H1 (cell line): ENCODE measurements around the gene CCS. TPM values are rescaled to one million over a fixed set of nuclear protein-coding genes. Genes with fewer than 3 reads are reported as not detected.
A peak's percentile ranks its signal among the peaks of the same experiment; 100 is the strongest.

Source experiments
- CTCF ChIA-PET: fragments of 300-600 bp; sonication (Branson Sonifier 250); formaldehyde crosslinking; loops from one replicate; lab custom pipeline; 2021; ENCODE audit not compliant: partially characterized antibody; lab: Charles Lee
- POLR2A ChIA-PET: fragments of 300-600 bp; sonication (Branson Sonifier 250); formaldehyde crosslinking; loops from one replicate; lab custom pipeline; 2021; ENCODE audit warnings: inconsistent platforms; ENCODE audit not compliant: partially characterized antibody; lab: Charles Lee
- DNase-seq, 2 experiments: peaks; one replicate each; pipeline versions ENCODE4 v3.0.0 to v3.0.0-alpha.2; 2010 to 2022; ENCODE audit warnings: low spot score in 2 of 2, low read depth in 1 of 2, mixed read lengths in 1 of 2
- FAIRE-seq: peaks from 2 replicates; lab custom pipeline; 2011; peaks lifted over from hg19 to GRCh38; lab: Jason Lieb, UNC
- H2AFZ ChIP-seq: 2 replicates; pipeline ENCODE4 v1.8.1; 2012; ENCODE audit warnings: low read length, inconsistent platforms
- H2AK5ac ChIP-seq: 2 replicates; pipeline ENCODE4 v1.6.1; 2013; ENCODE audit warnings: low read depth, low read length
- H2BK120ac ChIP-seq: replicated peaks from 2 replicates; pipeline ENCODE3; 2013; ENCODE audit warnings: low read depth, low read length, inconsistent platforms
- H2BK12ac ChIP-seq: 2 replicates; pipeline ENCODE4 v1.6.1; 2013; ENCODE audit warnings: low read depth, low read length
- H2BK15ac ChIP-seq: 2 replicates; pipeline ENCODE4 v1.6.1; 2013; ENCODE audit warnings: low read length
- H2BK20ac ChIP-seq: 2 replicates; pipeline ENCODE4 v1.6.1; 2013; ENCODE audit warnings: low read length
- H2BK5ac ChIP-seq: 2 replicates; pipeline ENCODE4 v1.6.1; 2013; ENCODE audit warnings: low read depth, low read length
- H3K14ac ChIP-seq: 2 replicates; pipeline ENCODE4 v1.6.1; 2013; ENCODE audit warnings: inconsistent platforms; ENCODE audit not compliant: insufficient read length
- H3K18ac ChIP-seq: 2 replicates; pipeline ENCODE4 v1.6.1; 2013; ENCODE audit warnings: low read length; ENCODE audit errors: extremely low read depth
- H3K23ac ChIP-seq: 2 replicates; pipeline ENCODE4 v1.6.1; 2013; ENCODE audit warnings: inconsistent platforms; ENCODE audit not compliant: insufficient read length
- H3K23me2 ChIP-seq: 2 replicates; pipeline ENCODE4 v1.6.1; 2013; ENCODE audit warnings: low read depth, low read length
- H3K27ac ChIP-seq: 2 replicates; pipeline ENCODE4 v1.6.1; 2011; ENCODE audit warnings: low read depth, low read length, inconsistent platforms
- H3K27me3 ChIP-seq, 4 experiments: replicated peaks in 1 of 4; 1 replicate in 1 of 4; 2 replicates in 3 of 4; pipeline versions ENCODE4 v1.6.1 to v1.8.1; 2011 to 2013; ENCODE audit warnings: low read length in 3 of 4, mild to moderate bottlenecking in 3 of 4, inconsistent platforms in 2 of 4, mixed read lengths in 2 of 4, moderate library complexity in 1 of 4; ENCODE audit not compliant: control insufficient read depth in 3 of 4, insufficient read depth in 3 of 4; ENCODE audit errors: extremely low read depth in 1 of 4
- H3K36me3 ChIP-seq, 4 experiments: 2 replicates each; pipeline versions ENCODE4 v1.6.1 to v1.8.1; 2011 to 2013; ENCODE audit warnings: mild to moderate bottlenecking in 4 of 4, low read length in 3 of 4, moderate library complexity in 2 of 4, control low read depth in 1 of 4, inconsistent platforms in 1 of 4; ENCODE audit not compliant: insufficient read depth in 4 of 4, control insufficient read depth in 2 of 4
- H3K4ac ChIP-seq: replicated peaks from 2 replicates; pipeline ENCODE3; 2013; ENCODE audit warnings: low read length, low read depth, mixed read lengths, inconsistent platforms; ENCODE audit not compliant: insufficient read length
- H3K4me1 ChIP-seq, 4 experiments: replicated peaks in 1 of 4; 1 replicate in 1 of 4; 2 replicates in 3 of 4; pipeline versions ENCODE4 v1.6.1 to v1.8.1; 2011 to 2013; ENCODE audit warnings: low read length in 3 of 4, inconsistent platforms in 2 of 4, mixed read lengths in 1 of 4; ENCODE audit not compliant: insufficient read depth in 4 of 4, control insufficient read depth in 3 of 4
- H3K4me2 ChIP-seq, 2 experiments: 2 replicates each; pipeline versions ENCODE4 v1.6.1 to v1.8.1; 2011 to 2013; ENCODE audit warnings: low read depth in 2 of 2, low read length in 2 of 2, control low read depth in 1 of 2, inconsistent platforms in 1 of 2, mild to moderate bottlenecking in 1 of 2; ENCODE audit not compliant: insufficient read depth in 1 of 2
- H3K4me3 ChIP-seq, 4 experiments: fragments of 200-600, 300-600 bp in 1 of 4; sonication (generic), shearing (Covaris generic), sonication (Bioruptor Twin) in 1 of 4; 2 replicates each; pipeline versions ENCODE4 v1.5.1 to v1.8.1; 2011 to 2016; ENCODE audit warnings: low read length in 4 of 4, low read depth in 3 of 4, control low read depth in 2 of 4, inconsistent platforms in 2 of 4, mild to moderate bottlenecking in 2 of 4, mixed read lengths in 1 of 4, moderate library complexity in 1 of 4; ENCODE audit not compliant: insufficient read depth in 2 of 4; ENCODE audit errors: extremely low read depth in 1 of 4
- H3K56ac ChIP-seq: replicated peaks from 2 replicates; pipeline ENCODE3; 2013; ENCODE audit warnings: low read depth, mild to moderate bottlenecking, mixed read lengths, low read length, inconsistent platforms; ENCODE audit not compliant: insufficient read length
- H3K79me1 ChIP-seq: 2 replicates; pipeline ENCODE4 v1.6.1; 2013; ENCODE audit warnings: low read depth, low read length, control low read depth
- H3K79me2 ChIP-seq, 2 experiments: 2 replicates each; pipeline versions ENCODE4 v1.6.1 to v1.8.1; 2012 to 2013; ENCODE audit warnings: low read length in 2 of 2, mild to moderate bottlenecking in 2 of 2, inconsistent platforms in 1 of 2; ENCODE audit not compliant: insufficient read depth in 2 of 2, control insufficient read depth in 1 of 2
- H3K9ac ChIP-seq, 4 experiments: replicated peaks in 1 of 4; 1 replicate in 1 of 4; 2 replicates in 3 of 4; pipeline versions ENCODE4 v1.6.1 to v1.8.1; 2011 to 2013; ENCODE audit warnings: low read depth in 3 of 4, low read length in 3 of 4, control low read depth in 2 of 4, mild to moderate bottlenecking in 2 of 4, moderate library complexity in 2 of 4, inconsistent platforms in 1 of 4; ENCODE audit errors: extremely low read depth in 1 of 4
- H3K9me3 ChIP-seq, 2 experiments: 2 replicates each; pipeline versions ENCODE4 v1.6.1 to v1.8.1; 2012 to 2013; ENCODE audit warnings: mild to moderate bottlenecking in 2 of 2, moderate library complexity in 2 of 2, control low read depth in 1 of 2, inconsistent platforms in 1 of 2, low read depth in 1 of 2, low read length in 1 of 2, mixed read lengths in 1 of 2; ENCODE audit not compliant: insufficient read depth in 2 of 2
- H4K20me1 ChIP-seq, 2 experiments: replicated peaks in 1 of 2; 2 replicates each; pipeline versions ENCODE3 to v1.8.1; 2011 to 2013; ENCODE audit warnings: inconsistent platforms in 2 of 2, low read length in 2 of 2, mild to moderate bottlenecking in 1 of 2; ENCODE audit not compliant: insufficient read depth in 2 of 2, control insufficient read depth in 1 of 2
- H4K5ac ChIP-seq: 2 replicates; pipeline ENCODE4 v1.6.1; 2013; ENCODE audit warnings: low read length, low read depth, mixed read lengths, inconsistent platforms; ENCODE audit not compliant: insufficient read length
- H4K8ac ChIP-seq: 2 replicates; pipeline ENCODE4 v1.8.0; 2013; ENCODE audit warnings: mild to moderate bottlenecking, moderate library complexity, low read length, inconsistent platforms; ENCODE audit not compliant: insufficient read depth; ENCODE audit errors: extremely low read depth
- H4K91ac ChIP-seq: replicated peaks from 2 replicates; pipeline ENCODE3; 2013; ENCODE audit warnings: low read length, mixed read lengths, inconsistent platforms; ENCODE audit not compliant: insufficient read length
- ASH2L ChIP-seq: fragments of 200-600, 300-600 bp; sonication (generic); IDR thresholded peaks from one replicate; pipeline ENCODE4 v1.7.1; 2017; ENCODE audit warnings: low read length
- BCL11A ChIP-seq, 2 experiments: IDR thresholded peaks; one replicate each; pipeline ENCODE4 v1.6.1; 2011; ENCODE audit warnings: low read depth in 2 of 2, low read length in 2 of 2, mild to moderate bottlenecking in 2 of 2
- CHD1 ChIP-seq: IDR thresholded peaks from 2 replicates; pipeline ENCODE4 v1.6.1; 2012; ENCODE audit warnings: low read depth, low read length, improper control_type of control experiment
- CHD2 ChIP-seq: IDR thresholded peaks from 2 replicates; pipeline ENCODE4 v1.6.1; 2012; ENCODE audit warnings: low read length, improper control_type of control experiment
- E2F6 ChIP-seq: IDR thresholded peaks from 2 replicates; pipeline ENCODE4 v1.6.1; 2012; ENCODE audit warnings: inconsistent platforms
- EP300 ChIP-seq, 2 experiments: IDR thresholded peaks; 1 replicate in 1 of 2; 2 replicates in 1 of 2; pipeline ENCODE4 v1.6.1; 2011 to 2012; ENCODE audit warnings: low read depth in 2 of 2, low read length in 2 of 2, mild to moderate bottlenecking in 2 of 2, borderline replicate concordance in 1 of 2, inconsistent platforms in 1 of 2, moderate library complexity in 1 of 2
- EZH2 ChIP-seq: fragments of 200-600 bp; sonication (generic); IDR thresholded peaks from 2 replicates; pipeline ENCODE4 v1.7.1; 2012; ENCODE audit warnings: low read depth, mild to moderate bottlenecking, moderate library complexity, low read length, inconsistent platforms; ENCODE audit not compliant: severe bottlenecking
- KDM1A ChIP-seq: fragments of 200-600, 300-600 bp; sonication (generic); IDR thresholded peaks from 2 replicates; pipeline ENCODE4 v1.7.1; 2016; ENCODE audit warnings: mild to moderate bottlenecking, low read length, borderline replicate concordance
- KDM4A ChIP-seq: IDR thresholded peaks from one replicate; pipeline ENCODE4 v1.7.1; 2012; ENCODE audit warnings: low read depth, mild to moderate bottlenecking, moderate library complexity, low read length, inconsistent platforms; ENCODE audit not compliant: severe bottlenecking
- POLR2AphosphoS5 ChIP-seq: IDR thresholded peaks from 2 replicates; pipeline ENCODE4 v1.6.1; 2011; ENCODE audit warnings: low read depth, low read length
- SIX5 ChIP-seq: IDR thresholded peaks from 2 replicates; pipeline ENCODE4 v1.6.1; 2011; ENCODE audit warnings: mild to moderate bottlenecking, low read depth, low read length
- SRF ChIP-seq: IDR thresholded peaks from 2 replicates; pipeline ENCODE4 v1.6.1; 2011; ENCODE audit warnings: mild to moderate bottlenecking, low read depth, low read length, moderate library complexity
- TAF7 ChIP-seq: optimal IDR thresholded peaks from 2 replicates; pipeline ENCODE3; 2011; ENCODE audit warnings: low read depth, mild to moderate bottlenecking, inconsistent platforms, low read length, moderate library complexity, borderline replicate concordance
- WGBS, 2 experiments: shearing (Covaris generic) in 1 of 2; methylation state at CpG; one replicate each; pipeline versions ENCODE4 v1.1.6 to v1.1.7; 2013 to 2015; ENCODE audit warnings: low lambda C conversion rate in 2 of 2, mixed read lengths in 2 of 2, inconsistent platforms in 1 of 2, low coverage in 1 of 2, missing lambda C conversion rate in 1 of 2; ENCODE audit not compliant: insufficient replicate concordance in 2 of 2, insufficient coverage in 1 of 2, insufficient read length in 1 of 2; ENCODE audit errors: extremely low coverage in 1 of 2, missing lambda C conversion rate in 1 of 2; 5-methylcytosine and 5-hydroxymethylcytosine counted together
- polyA plus RNA-seq, 7 experiments: library from polyadenylated mRNA; depleted of rRNA in 3 of 7; stranded (reverse) in 5 of 7; unstranded in 2 of 7; fragments of >200 nt in 5 of 7; fragments of 200-250 nt in 2 of 7; gene quantifications; 1 replicate in 5 of 7; 2 replicates in 1 of 7; 4 replicates in 1 of 7; pipeline versions ENCODE4 v1.2.1 to v1.2.3, GENCODE V29; 2011 to 2013; ENCODE audit warnings: missing spikeins in 2 of 7, mixed read lengths in 2 of 7
- total RNA-seq: library from RNA; stranded (reverse); fragmentation: NEBNext Ultra II Directional; extraction: Animal tissue kit (Norgen Biotek cat#: 25700); gene quantifications from 2 replicates; pipeline ENCODE4 v1.2.1, GENCODE V29; 2021

CCS gene
- total and polyA plus RNA-seq, 2 of the 8 experiments (the other 6 are each of a cell fraction or from before 2014, with no cell fraction given), result 37.1 to 37.7 TPM

GRCh38 chr11:66619080-66619554 is 26.1 kb downstream of the CCS start:
- WGBS, 2 experiments, result 95% methylated on average over 4 of the region's 4 CpGs; no CpG with 5 or more reads in 1 of the 2 experiments
- H3K4me2 ChIP-seq, result peak overlapping the region; percentile 86 to 94
- H3K27me3 ChIP-seq, result no peaks in the 10 kb centered on the region
- H3K9ac ChIP-seq, result no peak overlapping the region
- no peak overlapping the region for H4K8ac ChIP-seq
- H3K27ac ChIP-seq, result no peak overlapping the region
- no peak overlapping the region for H3K23ac ChIP-seq
- no peak overlapping the region for H2BK5ac ChIP-seq
- DNase-seq (no peak), FAIRE-seq (no peak)
- H2AFZ ChIP-seq, result no peak overlapping the region
- H3K4ac ChIP-seq, result no peak overlapping the region
- H4K91ac ChIP-seq, result no peak overlapping the region
- H3K79me2 ChIP-seq, result peaks cover 62 to 76% of the 10 kb centered on the region in 2 experiments
- POLR2A ChIA-PET, result interaction anchor here (0.8 to 66.2 kb wide), 8 partner anchors 2 to 64 kb away, joined by 3 to 2165 read pairs (median 6); partner anchors contain the start of genes CCDC87, CCS, CTSF and RBM14
- H2AK5ac ChIP-seq, result no peak overlapping the region
- H3K4me1 ChIP-seq, result peaks cover 0 to 15% (median 3%) of the 10 kb centered on the region in 4 experiments; a peak in 4 of 7 replicates
- H3K4me3 ChIP-seq, result peak overlapping the region in 2 of 4 experiments; percentile 88 to 99; a peak in 4 of 8 replicates
- CTCF ChIA-PET, result interaction anchor here (0.8 to 3.2 kb wide), 7 partner anchors 16 to 40 kb away, joined by 3 to 14 read pairs (median 3); partner anchors contain the start of genes CCDC87, CCS and RBM4
- no peak overlapping the region for H2BK120ac ChIP-seq
- H2BK12ac ChIP-seq, result no peak overlapping the region
- H3K9me3 ChIP-seq, result no peaks in the 10 kb centered on the region
- peaks cover 11% of the 10 kb centered on the region for H3K23me2 ChIP-seq
- H3K56ac ChIP-seq, result no peak overlapping the region
- peaks cover 48 to 53% of the 10 kb centered on the region in 2 experiments for H4K20me1 ChIP-seq
- H3K18ac ChIP-seq, result no peak overlapping the region
- H2BK20ac ChIP-seq, result no peak overlapping the region
- H3K14ac ChIP-seq, result no peak overlapping the region
- H3K36me3 ChIP-seq, result peaks cover 8 to 50% (median 27%) of the 10 kb centered on the region in 4 experiments; a peak in 7 of 8 replicates
- peaks cover 2% of the 10 kb centered on the region for H3K79me1 ChIP-seq
- no peak overlapping the region for H2BK15ac ChIP-seq
- H4K5ac ChIP-seq, result no peak overlapping the region
- TF ChIP-seq EZH2 (no peak), KDM4A (no peak), TAF7 (no peak), ASH2L (no peak), SIX5 (no peak), CHD1 (no peak), EP300 (IDR thresholded peaks at IDR 0.05; ENCODE audit: borderline replicate concordance in 1 of 2, low read depth in 2 of 2, low read length in 2 of 2) (no peak), BCL11A (IDR thresholded peaks at IDR 0.05; ENCODE audit: low read depth in 2 of 2, low read length in 2 of 2) (no peak), SRF (no peak), POLR2AphosphoS5 (no peak), KDM1A (no peak), CHD2 (no peak), E2F6 (no peak)
